Endothelial cell of umbilical vein (primary cell): ENCODE measurements around the gene FLT1. TPM values are rescaled to one million over a fixed set of nuclear protein-coding genes. Genes with fewer than 3 reads are reported as not detected.

Experiments used
- BruUV-seq: library from RNA; stranded (reverse); fragments of 400-500 nt; replicated peaks from 2 replicates; lab custom pipeline; 2021; lab: Mats Ljungman, UMichigan
- CTCF ChIA-PET: fragments of 300-600, 350-600 bp; sonication (Branson Sonifier 250); formaldehyde crosslinking; loops from one replicate; lab custom pipeline; 2021; ENCODE audit warnings: antibody characterized with exemption, inconsistent platforms; lab: Charles Lee
- POLR2A ChIA-PET: fragments of 300-600, 350-600 bp; sonication (Branson Sonifier 250); formaldehyde crosslinking; loops from one replicate; lab custom pipeline; 2021; ENCODE audit warnings: antibody characterized with exemption, inconsistent platforms; lab: Charles Lee
- DNase-seq: peaks from one replicate; pipeline ENCODE4 v3.0.0-alpha.2; 2011; ENCODE audit warnings: low read depth, low spot score
- FAIRE-seq: peaks from 2 replicates; lab custom pipeline; 2011; peaks lifted over from hg19 to GRCh38; lab: Jason Lieb, UNC
- H2AFZ ChIP-seq: 2 replicates; pipeline ENCODE4 v1.6.0; 2012; ENCODE audit warnings: low read depth, low read length, control low read depth, inconsistent platforms
- H3K27ac ChIP-seq: 2 replicates; pipeline ENCODE4 v1.5.1; 2011; ENCODE audit warnings: low read depth, mild to moderate bottlenecking, control low read depth, low read length, moderate library complexity; ENCODE audit not compliant: insufficient read depth
- H3K27me3 ChIP-seq, 2 experiments: 2 replicates each; pipeline versions ENCODE4 v1.6.0 to v1.6.1; 2011; ENCODE audit warnings: low read length in 2 of 2, mixed read lengths in 1 of 2; ENCODE audit not compliant: control insufficient read depth in 2 of 2, insufficient read depth in 2 of 2
- H3K36me3 ChIP-seq, 2 experiments: 2 replicates in 1 of 2; 3 replicates in 1 of 2; pipeline ENCODE4 v1.5.1; 2011; ENCODE audit warnings: low read length in 2 of 2, mild to moderate bottlenecking in 1 of 2, moderate library complexity in 1 of 2; ENCODE audit not compliant: control insufficient read depth in 2 of 2, insufficient read depth in 2 of 2; ENCODE audit errors: extremely low read depth in 1 of 2
- H3K4me1 ChIP-seq: 3 replicates; pipeline ENCODE4 v1.5.1; 2011; ENCODE audit warnings: mild to moderate bottlenecking, low read length; ENCODE audit not compliant: control insufficient read depth, insufficient read depth; ENCODE audit errors: extremely low read depth
- H3K4me2 ChIP-seq: 2 replicates; pipeline ENCODE4 v1.6.1; 2011; ENCODE audit warnings: low read length, control low read depth, mixed read lengths; ENCODE audit not compliant: insufficient read depth
- H3K4me3 ChIP-seq, 3 experiments: fragments of 200-600 bp in 1 of 3; sonication (generic), shearing (Covaris generic) in 1 of 3; replicated peaks in 1 of 3; 2 replicates each; pipeline ENCODE4 v1.5.1; 2011 to 2016; ENCODE audit warnings: control low read depth in 3 of 3, low read length in 3 of 3, mild to moderate bottlenecking in 2 of 3, inconsistent platforms in 1 of 3, low read depth in 1 of 3, moderate library complexity in 1 of 3; ENCODE audit not compliant: insufficient read depth in 1 of 3
- H3K79me2 ChIP-seq: 2 replicates; pipeline ENCODE4 v1.6.0; 2012; ENCODE audit warnings: low read length, inconsistent platforms; ENCODE audit not compliant: control insufficient read depth, insufficient read depth
- H3K9ac ChIP-seq: replicated peaks from 2 replicates; pipeline ENCODE3; 2011; ENCODE audit warnings: low read length, control low read depth; ENCODE audit not compliant: insufficient read depth; ENCODE audit errors: extremely low read depth
- H3K9me1 ChIP-seq: replicated peaks from 3 replicates; pipeline ENCODE4 v1.6.0; 2011; ENCODE audit warnings: mild to moderate bottlenecking, low read length; ENCODE audit not compliant: control insufficient read depth, insufficient read depth; ENCODE audit errors: extremely low read depth
- H3K9me3 ChIP-seq: replicated peaks from 2 replicates; pipeline ENCODE4 v1.5.1; 2012; ENCODE audit warnings: low read length, inconsistent platforms; ENCODE audit not compliant: control insufficient read depth, insufficient read depth
- H4K20me1 ChIP-seq: replicated peaks from 2 replicates; pipeline ENCODE3; 2011; ENCODE audit warnings: mild to moderate bottlenecking, low read length; ENCODE audit not compliant: control insufficient read depth, insufficient read depth; ENCODE audit errors: extremely low read depth
- EZH2 ChIP-seq: IDR thresholded peaks from 2 replicates; pipeline ENCODE4 v1.6.1; 2012; ENCODE audit warnings: borderline replicate concordance, low read depth, mild to moderate bottlenecking, moderate library complexity, low read length, inconsistent platforms; ENCODE audit not compliant: severe bottlenecking
- FOS ChIP-seq: IDR thresholded peaks from 2 replicates; pipeline ENCODE4 v1.6.1; 2011; ENCODE audit warnings: mild to moderate bottlenecking, low read length, moderate library complexity, borderline replicate concordance; ENCODE audit not compliant: insufficient read depth
- GATA2 ChIP-seq: IDR thresholded peaks from 2 replicates; pipeline ENCODE4 v1.7.0; 2011; ENCODE audit warnings: low read depth, mild to moderate bottlenecking, moderate library complexity, mixed read lengths, low read length; ENCODE audit not compliant: insufficient read length, insufficient read depth
- JUN ChIP-seq: IDR thresholded peaks from 2 replicates; pipeline ENCODE4 v1.6.1; 2011; ENCODE audit warnings: borderline replicate concordance, low read depth; ENCODE audit not compliant: insufficient read length, insufficient read depth
- MYC ChIP-seq: IDR thresholded peaks from one replicate; pipeline ENCODE4 v1.6.1; 2011; ENCODE audit warnings: mild to moderate bottlenecking, low read depth, low read length
- POLR2A ChIP-seq: IDR thresholded peaks from 2 replicates; pipeline ENCODE4 v1.6.1; 2012; ENCODE audit warnings: low read depth, mild to moderate bottlenecking, control low read depth, low read length
- POLR2AphosphoS5 ChIP-seq: IDR thresholded peaks from 2 replicates; pipeline ENCODE4 v1.6.1; 2012; ENCODE audit warnings: low read depth, mild to moderate bottlenecking, control low read depth, low read length, moderate library complexity; ENCODE audit not compliant: insufficient read depth
- dilution Hi-C: fragments of 300-500 bp; cut with MboI; formaldehyde crosslinking; loops from one replicate; pipeline ENCODE4 v1.15.0; 2019; ENCODE audit warnings: low sequenced_read_pairs; ENCODE audit not compliant: extremely low pct_ligation_motif_present
- intact Hi-C: fragments of 100-400 bp; cut with micrococcal nuclease; formaldehyde crosslinking; loops from one replicate; pipeline ENCODE4 v1.10.0; 2022
- polyA plus RNA-seq, 4 experiments: library from polyadenylated mRNA; depleted of rRNA in 3 of 4; stranded (reverse) in 3 of 4; unstranded in 1 of 4; fragments of >200 nt; gene quantifications; 2 replicates each; pipeline versions ENCODE4 v1.2.1 to v1.2.3, GENCODE V29; 2011 to 2012; ENCODE audit warnings: missing spikeins in 1 of 4
- total RNA-seq: library from RNA; stranded (reverse); gene quantifications from 2 replicates; pipeline ENCODE4 v1.2.3, GENCODE V29; 2021
- TF ChIP-seq, protein P1 (sequence below): IDR thresholded peaks from 2 replicates; pipeline ENCODE4 v1.6.1; 2011; ENCODE audit not compliant: insufficient read depth, insufficient read length
- TF ChIP-seq, protein P2 (sequence below), 2 donors: IDR thresholded peaks; 1 replicate in 1 of 2; 2 replicates in 1 of 2; pipeline ENCODE4 v1.5.1; 2011; ENCODE audit warnings: low read length in 2 of 2, mild to moderate bottlenecking in 2 of 2, moderate library complexity in 2 of 2, control low read depth in 1 of 2, inconsistent platforms in 1 of 2, low read depth in 1 of 2; ENCODE audit not compliant: insufficient read depth in 1 of 2; ENCODE audit errors: extremely low read depth in 1 of 2

The FLT1 gene
- total and polyA plus RNA-seq, 2 donors (not counting 3 experiments of a cell fraction or from before 2014, with no cell fraction given), result 16.0 to 104 TPM

DNA sequence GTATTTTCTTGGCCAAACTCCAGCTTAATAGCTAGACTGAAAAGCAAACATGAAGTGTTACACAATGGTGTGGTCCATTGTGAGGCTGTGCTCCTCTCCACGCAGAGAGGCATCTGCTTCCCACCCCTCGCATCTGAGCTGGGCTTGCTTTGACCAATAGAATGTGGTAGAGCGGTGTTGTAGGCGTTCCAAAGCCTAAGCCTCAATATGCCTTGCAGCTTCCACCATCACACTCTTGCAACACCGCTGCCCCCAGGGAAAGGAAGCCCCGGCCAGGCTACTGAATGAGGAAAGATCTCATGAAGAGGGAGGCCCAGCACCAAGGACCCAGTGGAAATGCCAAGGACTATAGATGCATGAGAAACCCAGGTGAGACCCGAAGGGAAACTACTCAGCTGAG is 9.4 kb downstream of the FLT1 start:
- ChIA-PET CTCF (no interaction called here), POLR2A (no interaction called here)
- FAIRE-seq (no peak), DNase-seq (no peak)
- Histone ChIP-seq H3K4me1 (peaks cover 25% of the 10 kb centered on the region), H3K4me3 (no peak overlapping the region), H3K27me3 (no peaks in the 10 kb centered on the region), H4K20me1 (peaks cover 3% of the 10 kb centered on the region), H3K4me2 (no peak overlapping the region), H3K9me1 (no peaks in the 10 kb centered on the region), H3K9ac (no peak overlapping the region), H3K27ac (no peak overlapping the region), H3K79me2 (peaks cover 93% of the 10 kb centered on the region), H2AFZ (no peak overlapping the region), H3K36me3 (peaks cover 0 to 2% of the 10 kb centered on the region in 2 experiments), H3K9me3 (no peaks in the 10 kb centered on the region)
- dilution Hi-C loops (loop anchor here (25.0 kb wide), 1 partner anchor 173 kb away; no protein-coding TSS in a partner anchor), intact Hi-C loops (no loop called here)
- TF ChIP-seq GATA2 (no peak), POLR2A (no peak), POLR2AphosphoS5 (no peak), FOS (no peak), EZH2 (no peak), MYC (no peak), JUN (no peak)
- TF ChIP-seq, protein P1, sequence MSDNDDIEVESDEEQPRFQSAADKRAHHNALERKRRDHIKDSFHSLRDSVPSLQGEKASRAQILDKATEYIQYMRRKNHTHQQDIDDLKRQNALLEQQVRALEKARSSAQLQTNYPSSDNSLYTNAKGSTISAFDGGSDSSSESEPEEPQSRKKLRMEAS, result no peak
- TF ChIP-seq, protein P2, sequence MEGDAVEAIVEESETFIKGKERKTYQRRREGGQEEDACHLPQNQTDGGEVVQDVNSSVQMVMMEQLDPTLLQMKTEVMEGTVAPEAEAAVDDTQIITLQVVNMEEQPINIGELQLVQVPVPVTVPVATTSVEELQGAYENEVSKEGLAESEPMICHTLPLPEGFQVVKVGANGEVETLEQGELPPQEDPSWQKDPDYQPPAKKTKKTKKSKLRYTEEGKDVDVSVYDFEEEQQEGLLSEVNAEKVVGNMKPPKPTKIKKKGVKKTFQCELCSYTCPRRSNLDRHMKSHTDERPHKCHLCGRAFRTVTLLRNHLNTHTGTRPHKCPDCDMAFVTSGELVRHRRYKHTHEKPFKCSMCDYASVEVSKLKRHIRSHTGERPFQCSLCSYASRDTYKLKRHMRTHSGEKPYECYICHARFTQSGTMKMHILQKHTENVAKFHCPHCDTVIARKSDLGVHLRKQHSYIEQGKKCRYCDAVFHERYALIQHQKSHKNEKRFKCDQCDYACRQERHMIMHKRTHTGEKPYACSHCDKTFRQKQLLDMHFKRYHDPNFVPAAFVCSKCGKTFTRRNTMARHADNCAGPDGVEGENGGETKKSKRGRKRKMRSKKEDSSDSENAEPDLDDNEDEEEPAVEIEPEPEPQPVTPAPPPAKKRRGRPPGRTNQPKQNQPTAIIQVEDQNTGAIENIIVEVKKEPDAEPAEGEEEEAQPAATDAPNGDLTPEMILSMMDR (IDR thresholded peaks at IDR 0.05; ENCODE audit: extremely low read depth in 1 of 2, insufficient read depth in 1 of 2, low read depth in 1 of 2, low read length in 2 of 2), result no peak
- no TSS peak for BruUV-seq
